Ovary (tissue), 9 donors: ENCODE results near the gene RAB6B. TPM values are rescaled to one million over a fixed set of nuclear protein-coding genes. Genes with fewer than 3 reads are reported as not detected.
A peak's percentile ranks its signal among the peaks of the same experiment; 100 is the strongest.

Experiments used
- DNase-seq, 5 donors: peaks; one replicate each; pipeline ENCODE4 v3.0.0-alpha.2; 2019 to 2020
- H3K27ac ChIP-seq, 2 donors: fragments of 200-600 bp; one replicate each; pipeline versions ENCODE4 v1.5.1 to v1.8.0; 2019 to 2022
- H3K27me3 ChIP-seq: fragments of 200-600 bp; one replicate; pipeline ENCODE4 v1.8.0; 2022
- H3K36me3 ChIP-seq: fragments of 200-600 bp; sonication (generic); one replicate; pipeline ENCODE4 v1.5.1; 2019
- H3K4me1 ChIP-seq: one replicate; pipeline ENCODE4 v1.8.1; 2013; ENCODE audit warnings: mild to moderate bottlenecking, moderate library complexity; ENCODE audit not compliant: insufficient read depth
- H3K4me3 ChIP-seq: fragments of 200-600 bp; sonication (generic); one replicate; pipeline ENCODE4 v1.5.1; 2017
- H3K9me3 ChIP-seq, 2 donors: fragments of 200-600 bp in 1 of 2; sonication (generic) in 1 of 2; one replicate each; pipeline versions ENCODE4 v1.5.1 to v1.8.1; 2013 to 2019; ENCODE audit warnings: mild to moderate bottlenecking in 1 of 2, moderate library complexity in 1 of 2
- CTCF ChIP-seq, 3 donors: fragments of 450-650 bp in 2 of 3; fragments of 200-600 bp in 1 of 3; IDR thresholded peaks; one replicate each; pipeline versions ENCODE4 v1.5.1 to v1.8.0; 2016 to 2022; ENCODE audit warnings: antibody characterized with exemption in 3 of 3, mild to moderate bottlenecking in 1 of 3
- EP300 ChIP-seq: sonication (generic); formaldehyde crosslinking; IDR thresholded peaks from one replicate; pipeline ENCODE4 v1.6.1; 2017; ENCODE audit warnings: antibody characterized with exemption
- POLR2A ChIP-seq: fragments of 450-650 bp; IDR thresholded peaks from one replicate; pipeline ENCODE4 v1.6.1; 2017; ENCODE audit warnings: antibody characterized with exemption, mild to moderate bottlenecking, moderate library complexity
- WGBS, 3 donors: extraction: QIAGEN DNeasy Blood & Tissue Kit in 1 of 3; methylation state at CpG; one replicate each; pipeline versions ENCODE4 v1.1.5 to v1.1.7; 2013 to 2017; 5-methylcytosine and 5-hydroxymethylcytosine counted together
- intact Hi-C, 4 donors: fragments of 100-400 bp; cut with DNase I; formaldehyde crosslinking; loops; one replicate each; pipeline versions ENCODE4 v1.11.0 to v1.15.1; 2022 to 2023
- polyA plus RNA-seq, 2 donors: library from polyadenylated mRNA; stranded (reverse); fragments of 200-250 nt in 1 of 2; fragments of 350-450 nt in 1 of 2; fragmentation: Illumina TruSeq in 1 of 2; extraction: RNeasy Lipid Tissue Mini Kit (QIAGEN cat#74804) in 1 of 2; gene quantifications; one replicate each; pipeline ENCODE4 v1.2.3, GENCODE V29; 2013 to 2014
- total RNA-seq, 7 donors: library from RNA; depleted of rRNA in 2 of 7; stranded (reverse); fragments of >200 nt in 2 of 7; fragmentation: NEBNext Ultra II Directional in 3 of 7; extraction: Animal tissue kit (Norgen Biotek cat#: 25700) in 3 of 7; gene quantifications; one replicate each; pipeline versions ENCODE4 v1.1.0 to v1.2.4, GENCODE V29; 2016 to 2023
- donor health status: DM: no; HTN: no; CAD: no; lungs with moderate emphysema.
- donor health status: DM: no; HTN: no; CAD: no.
- donor health status: Bipolar disorder and iron deficiency.
- donor health status: DM: yes; HTN: yes; CAD: no.
- donor health status: DM: no; HTN: no; CAD: no.
- donor health status: DM: yes; HTN: yes; CAD: no.

RAB6B gene
- total and polyA plus RNA-seq, 9 donors, result 0.50 to 9.1 (median 3.9) TPM

DNA sequence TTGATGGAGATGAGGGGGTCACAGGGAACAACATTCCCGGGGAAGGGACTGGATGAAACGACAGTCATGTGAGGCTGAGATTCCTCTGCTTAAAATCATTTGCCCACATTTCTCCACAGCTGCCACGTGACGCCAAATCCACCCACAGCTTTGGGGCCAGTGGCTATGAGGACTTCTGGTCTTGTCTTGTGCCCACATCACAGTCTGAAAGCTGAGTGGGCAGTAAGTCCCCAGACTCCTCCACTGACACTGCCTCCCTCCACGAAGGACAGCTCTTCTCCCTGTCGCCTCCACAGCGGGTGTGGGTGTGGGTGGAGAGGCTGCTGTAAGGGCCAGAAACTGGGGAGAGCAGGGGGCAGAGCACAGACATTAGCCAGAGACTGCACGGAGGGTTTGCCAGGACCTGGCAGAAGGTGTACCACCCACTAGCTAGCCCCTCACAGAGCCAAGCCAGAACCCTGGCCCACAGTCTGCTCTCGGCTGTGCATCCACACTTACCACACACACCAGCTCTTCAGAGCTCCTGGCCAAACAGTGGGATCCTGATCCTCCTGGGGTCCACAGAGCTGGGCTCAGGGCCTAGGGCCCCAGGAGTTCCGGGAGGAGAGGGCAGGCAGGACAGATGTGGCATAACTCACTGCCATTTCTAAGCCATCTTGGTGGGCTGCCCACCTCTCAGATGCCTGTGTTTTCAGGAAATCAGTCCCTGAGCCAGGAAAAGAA, 24.2 kb downstream of the RAB6B start:
- DNase-seq, result no peak
- no peaks in the 10 kb centered on the region for H3K9me3 ChIP-seq
- WGBS, 3 donors, result 84 to 92% (median 87%) methylated on average over 10 of the region's 10 CpGs

DNA sequence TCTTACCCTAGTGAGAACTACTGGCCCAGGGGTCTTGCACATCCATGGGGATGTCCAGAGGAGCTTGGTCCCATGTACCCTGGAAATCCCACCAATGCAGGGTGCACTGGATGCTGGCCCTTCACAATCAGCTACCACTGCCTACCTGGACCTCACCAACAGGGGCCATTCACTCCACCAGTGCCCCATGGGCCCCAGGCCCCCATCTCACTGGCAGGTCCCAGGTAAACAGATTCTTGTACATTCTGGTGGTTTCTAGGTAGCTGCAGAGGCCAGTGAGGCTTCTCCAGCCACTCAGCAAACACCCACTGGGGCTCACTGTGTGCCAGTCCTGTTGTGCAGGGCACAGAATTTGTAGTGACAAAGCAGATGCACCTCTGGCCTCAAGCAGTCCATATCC, 24.9 kb downstream of the RAB6B start:
- H3K9me3 ChIP-seq, result no peaks in the 10 kb centered on the region
- no peaks in the 10 kb centered on the region for H3K36me3 ChIP-seq
- H3K4me3 ChIP-seq, result no peak overlapping the region
- no peak for DNase-seq
- intact Hi-C loops, result no loop called here
- H3K27ac ChIP-seq, result no peak overlapping the region
- TF ChIP-seq CTCF (IDR thresholded peaks at IDR 0.05), result no peak
- TF ChIP-seq POLR2A, result no peak
- no peak for TF ChIP-seq EP300
- H3K27me3 ChIP-seq, result no peaks in the 10 kb centered on the region
- H3K4me1 ChIP-seq, result peaks cover 4% of the 10 kb centered on the region

More for the DNA sequence above, 24.2 kb downstream of the RAB6B start:
- Histone ChIP-seq H3K4me1 (peaks cover 4% of the 10 kb centered on the region), H3K4me3 (no peak overlapping the region), H3K27ac (no peak overlapping the region), H3K36me3 (no peaks in the 10 kb centered on the region), H3K27me3 (no peaks in the 10 kb centered on the region)
- no peak for TF ChIP-seq EP300
- no peak for TF ChIP-seq CTCF (IDR thresholded peaks at IDR 0.05)
- TF ChIP-seq POLR2A, result no peak
- intact Hi-C loops, result no loop called here

DNA sequence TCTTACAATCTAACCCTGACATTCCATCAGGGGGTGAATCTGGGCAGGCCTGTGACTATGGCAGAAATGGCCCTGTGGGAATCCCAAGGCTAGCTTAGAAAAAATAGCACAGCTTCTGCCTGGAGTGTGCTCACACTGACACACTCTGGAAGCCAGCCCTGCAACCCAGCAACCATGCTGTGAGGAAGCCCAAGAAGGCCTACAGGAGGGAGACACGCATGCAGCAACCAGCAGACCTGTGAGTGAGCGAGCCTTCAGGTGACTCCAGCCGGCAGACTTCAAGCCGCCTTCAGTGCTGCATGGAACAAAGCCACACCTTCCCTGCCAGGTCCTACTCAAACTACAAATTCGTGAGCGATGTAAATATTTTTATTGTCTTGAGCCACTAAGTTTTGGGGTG, 26.1 kb downstream of the RAB6B start:
- no peaks in the 10 kb centered on the region for H3K27me3 ChIP-seq
- H3K4me3 ChIP-seq, result no peak overlapping the region
- H3K36me3 ChIP-seq, result no peaks in the 10 kb centered on the region
- WGBS, 3 donors, result 95 to 97% (median 97%) methylated on average over 6 of the region's 6 CpGs
- no peak overlapping the region for H3K27ac ChIP-seq
- no peaks in the 10 kb centered on the region for H3K9me3 ChIP-seq
- intact Hi-C loops, result no loop called here
- H3K4me1 ChIP-seq, result peaks cover 4% of the 10 kb centered on the region
- TF ChIP-seq POLR2A (no peak), EP300 (no peak)
- no peak for DNase-seq

DNA sequence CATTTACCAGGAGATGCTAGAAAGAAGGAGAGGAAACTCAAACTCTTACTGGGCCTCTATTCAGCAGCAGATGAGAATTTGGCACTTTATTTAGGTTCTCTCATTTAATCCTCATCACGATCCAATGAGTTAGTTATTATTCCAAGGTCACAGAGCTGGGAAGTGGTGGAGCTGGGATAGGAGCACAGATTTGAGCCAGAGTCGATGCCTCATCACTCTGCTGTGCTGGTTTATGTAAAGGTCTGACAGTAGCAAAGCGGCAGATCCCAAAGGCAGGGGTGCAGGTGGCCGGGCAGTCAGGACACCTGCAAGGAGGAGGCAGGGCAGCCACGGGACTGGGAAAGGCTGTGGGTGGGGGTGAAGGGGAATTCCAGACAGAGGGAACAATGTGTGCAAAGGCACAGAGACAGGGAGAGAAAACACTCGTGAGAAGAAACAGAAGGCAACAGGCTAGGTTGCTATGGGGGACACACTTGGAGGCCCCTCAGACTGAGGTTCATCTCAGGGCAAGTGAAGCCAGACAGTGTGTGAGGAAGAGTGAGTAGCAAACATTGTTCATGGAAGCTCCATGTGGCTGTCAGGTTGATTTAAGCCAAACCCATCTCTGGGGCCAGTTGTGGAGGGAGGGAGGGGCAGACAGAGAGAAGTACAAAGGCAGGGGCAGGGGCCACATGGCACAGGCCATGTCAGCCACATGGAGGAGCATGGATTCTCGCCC, 26.8 kb downstream of the RAB6B start:
- H3K4me1 ChIP-seq, result peaks cover 4% of the 10 kb centered on the region
- TF ChIP-seq POLR2A (no peak), EP300 (no peak), CTCF (IDR thresholded peaks at IDR 0.05) (no peak)

DNA sequence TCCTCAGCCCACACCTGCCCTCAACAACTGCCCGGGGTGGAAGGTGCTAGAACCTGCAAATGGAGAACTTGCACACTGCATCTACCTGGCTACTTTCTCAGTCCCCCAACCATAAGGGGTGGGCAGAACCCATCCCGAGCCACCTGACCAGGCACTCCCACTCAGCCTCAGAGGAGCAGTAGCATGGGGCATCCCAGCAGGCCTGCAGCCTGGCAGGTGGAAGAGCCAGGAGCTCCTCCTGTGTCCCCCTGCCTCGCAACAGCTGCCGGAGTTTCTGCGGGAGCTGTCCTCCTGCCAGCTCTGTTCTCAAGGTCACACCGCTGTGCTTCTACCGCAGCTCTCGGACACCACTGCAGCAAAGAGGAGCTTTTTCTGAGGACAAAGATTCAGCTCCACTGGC, 27.5 kb downstream of the RAB6B start:
- TF ChIP-seq EP300 (no peak), CTCF (IDR thresholded peaks at IDR 0.05) (no peak), POLR2A (no peak)
- 11 to 36% (median 22%) methylated on average over 8 of the region's 8 CpGs for WGBS, 3 donors
- peak overlapping the region in 1 of 2 donors; percentile 8 for H3K27ac ChIP-seq
- H3K4me1 ChIP-seq, result peaks cover 4% of the 10 kb centered on the region
- H3K4me3 ChIP-seq, result no peak overlapping the region
- no peaks in the 10 kb centered on the region for H3K36me3 ChIP-seq
- intact Hi-C loops, result no loop called here
- H3K9me3 ChIP-seq, result no peaks in the 10 kb centered on the region
- no peaks in the 10 kb centered on the region for H3K27me3 ChIP-seq
- peak in 4 of 5 donors; percentile 17 to 51 (median 34) for DNase-seq

More for the DNA sequence above, 26.8 kb downstream of the RAB6B start:
- H3K4me3 ChIP-seq, result no peak overlapping the region
- H3K36me3 ChIP-seq, result no peaks in the 10 kb centered on the region
- intact Hi-C loops, result no loop called here
- 18 to 27% (median 23%) methylated on average over 7 of the region's 7 CpGs for WGBS, 3 donors
- no peaks in the 10 kb centered on the region for H3K27me3 ChIP-seq
- H3K9me3 ChIP-seq, result no peaks in the 10 kb centered on the region
- H3K27ac ChIP-seq, result peak overlapping the region in 1 of 2 donors; percentile 8
- no peak for DNase-seq
